Measurements from ENCODE around the gene CHRNB1.

The CHRNB1 gene

GRCh38 chr17:7444682-7445618, at the start of gene CHRNB1:
TSS of gene CHRNB1 (plus strand) at chr17:7445061. CDS start at chr17:7445128, 67 bp downstream.
- DNase-seq: no peak

GRCh38 chr17:7396147-7396546, 48.7 kb upstream of the CHRNB1 start:
- no peak for DNase-seq

GRCh38 chr17:7398612-7399011, 46.2 kb upstream of the CHRNB1 start:
- DNase-seq: no peak

- no peak for DNase-seq
Measured at GRCh38 chr17:7403043-7403726, 41.7 kb upstream of the CHRNB1 start.

GRCh38 chr17:7403727-7403976, 41.2 kb upstream of the CHRNB1 start:
- no peak for DNase-seq

- DNase-seq: peak; percentile 72
Measured at GRCh38 chr17:7403977-7404736, 40.7 kb upstream of the CHRNB1 start, which contains the start of gene TMEM256. TSS of gene TMEM256 (minus strand) at chr17:7404097. CDS start at chr17:7404084, 13 bp downstream.

- DNase-seq: no peak
Measured at GRCh38 chr17:7404737-7405349, 40.0 kb upstream of the CHRNB1 start.

- DNase-seq: no peak
Measured at GRCh38 chr17:7405350-7406234, 39.3 kb upstream of the CHRNB1 start.

- no peak for DNase-seq
Measured at GRCh38 chr17:7406235-7406825, 38.5 kb upstream of the CHRNB1 start.

GRCh38 chr17:7407082-7407481, 37.8 kb upstream of the CHRNB1 start:
- no peak for DNase-seq

GRCh38 chr17:7407485-7408251, 37.2 kb upstream of the CHRNB1 start, which contains the start of gene NLGN2:
TSS of gene NLGN2 (plus strand) at chr17:7407845. CDS start at chr17:7408256, 411 bp downstream.
- no peak for DNase-seq

GRCh38 chr17:7408252-7408727, 36.6 kb upstream of the CHRNB1 start:
- no peak for DNase-seq

- no peak for DNase-seq
Measured at GRCh38 chr17:7408863-7409262, 36.0 kb upstream of the CHRNB1 start.

- DNase-seq: no peak
Measured at GRCh38 chr17:7409716-7410115, 35.1 kb upstream of the CHRNB1 start.

GRCh38 chr17:7410634-7411426, 34.0 kb upstream of the CHRNB1 start:
- no peak for DNase-seq

GRCh38 chr17:7411427-7411750, 33.5 kb upstream of the CHRNB1 start:
- DNase-seq: no peak

GRCh38 chr17:7413346-7413985, 31.4 kb upstream of the CHRNB1 start:
- DNase-seq: no peak

GRCh38 chr17:7414837-7415236, 30.0 kb upstream of the CHRNB1 start:
- no peak for DNase-seq

GRCh38 chr17:7415784-7416183, 29.1 kb upstream of the CHRNB1 start:
- no peak for DNase-seq

Measured in KG1 (cell line).